ENCODE data around the gene TTC9. TPM values are rescaled to one million over a fixed set of nuclear protein-coding genes. Genes with fewer than 3 reads are reported as not detected.

Gene TTC9
- 1 to 10 TPM; 3.6 to 8.7 (median 4.7) TPM for total RNA-seq

DNA sequence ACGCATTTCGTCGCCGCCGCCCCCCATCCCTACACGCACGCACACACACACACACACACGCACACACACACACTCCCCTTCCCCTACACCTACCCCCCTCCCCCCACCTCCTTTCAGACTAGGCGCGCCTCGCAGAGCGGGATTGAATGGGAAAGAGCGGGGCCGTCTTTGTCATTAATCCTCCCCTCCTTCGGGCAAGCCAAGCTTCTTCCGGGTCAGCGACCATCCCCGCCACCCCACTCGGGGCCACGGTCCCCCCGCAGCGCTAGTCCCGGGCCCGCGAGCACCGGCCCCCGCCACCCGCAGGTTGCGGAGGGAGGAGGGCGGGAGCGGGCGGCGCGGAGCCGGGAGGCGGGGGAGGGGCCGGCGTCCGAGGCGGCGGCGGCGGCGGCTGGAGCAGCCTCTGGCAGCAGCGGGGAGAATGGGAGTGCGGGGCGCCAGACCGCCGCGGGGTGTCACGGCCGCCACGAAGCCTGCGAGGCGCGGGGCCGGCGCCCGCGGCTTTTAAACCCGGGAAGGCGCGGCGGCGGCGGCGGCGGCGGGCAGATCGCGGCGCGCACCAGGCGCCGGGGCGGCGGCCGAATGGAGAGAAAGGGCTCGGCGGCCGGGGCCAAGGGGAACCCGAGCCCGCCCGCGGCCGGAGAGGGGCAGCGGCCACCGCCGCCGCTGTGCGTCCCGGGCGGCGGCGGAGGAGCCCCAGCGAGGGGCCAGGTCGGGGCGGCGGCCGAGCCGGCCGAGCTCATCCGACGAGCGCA, at the start of gene TTC9:
Gene TTC9, plus strand, starts transcription at position 369 of the 755 bp plus-strand sequence. Its CDS starts 214 bp downstream, at position 583.
- no peak for DNase-seq (ENCODE audit: low spot score in 2 of 2)
- Histone ChIP-seq H3K36me3 (no peaks in the 10 kb centered on the region), H3K27me3 (peaks cover 39% of the 10 kb centered on the region), H3K9me3 (no peaks in the 10 kb centered on the region), H3K4me3 (peak within 1 kb of the TSS; percentile 78), H3K4me1 (peaks cover 17% of the 10 kb centered on the region), H3K27ac (peak within 1 kb of the TSS; percentile 23)
- WGBS: under 1% methylated on average over 19 of the region's 105 CpGs
- TF ChIP-seq POLR2A (IDR thresholded peaks at IDR 0.05) (no peak), EP300 (IDR thresholded peaks at IDR 0.05) (no peak), POLR2AphosphoS5 (IDR thresholded peaks at IDR 0.05) (no peak)
- TF ChIP-seq, protein P1, sequence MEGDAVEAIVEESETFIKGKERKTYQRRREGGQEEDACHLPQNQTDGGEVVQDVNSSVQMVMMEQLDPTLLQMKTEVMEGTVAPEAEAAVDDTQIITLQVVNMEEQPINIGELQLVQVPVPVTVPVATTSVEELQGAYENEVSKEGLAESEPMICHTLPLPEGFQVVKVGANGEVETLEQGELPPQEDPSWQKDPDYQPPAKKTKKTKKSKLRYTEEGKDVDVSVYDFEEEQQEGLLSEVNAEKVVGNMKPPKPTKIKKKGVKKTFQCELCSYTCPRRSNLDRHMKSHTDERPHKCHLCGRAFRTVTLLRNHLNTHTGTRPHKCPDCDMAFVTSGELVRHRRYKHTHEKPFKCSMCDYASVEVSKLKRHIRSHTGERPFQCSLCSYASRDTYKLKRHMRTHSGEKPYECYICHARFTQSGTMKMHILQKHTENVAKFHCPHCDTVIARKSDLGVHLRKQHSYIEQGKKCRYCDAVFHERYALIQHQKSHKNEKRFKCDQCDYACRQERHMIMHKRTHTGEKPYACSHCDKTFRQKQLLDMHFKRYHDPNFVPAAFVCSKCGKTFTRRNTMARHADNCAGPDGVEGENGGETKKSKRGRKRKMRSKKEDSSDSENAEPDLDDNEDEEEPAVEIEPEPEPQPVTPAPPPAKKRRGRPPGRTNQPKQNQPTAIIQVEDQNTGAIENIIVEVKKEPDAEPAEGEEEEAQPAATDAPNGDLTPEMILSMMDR (IDR thresholded peaks at IDR 0.05): no peak

DNA sequence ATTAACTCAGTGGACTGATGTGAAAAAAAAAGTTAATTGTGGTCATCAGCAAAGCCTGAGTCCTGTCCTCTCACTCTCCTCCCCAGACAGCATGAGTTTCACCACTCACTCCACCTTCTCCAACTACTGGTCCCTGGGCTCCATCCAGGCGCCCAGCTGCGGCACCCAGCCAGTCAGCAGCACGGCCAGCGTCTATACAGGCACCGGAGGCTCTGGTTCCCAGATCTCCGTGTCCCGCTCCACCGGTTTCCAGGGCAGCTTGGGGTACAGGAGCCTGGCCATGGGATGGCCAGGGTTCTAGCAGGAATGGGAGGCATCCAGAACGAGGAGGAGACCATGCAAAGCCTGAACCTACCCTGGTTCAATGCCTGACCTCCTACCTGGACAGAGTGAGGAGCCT, 47.3 kb upstream of the TTC9 start:
- DNase-seq (ENCODE audit: low spot score in 2 of 2): no peak
- Histone ChIP-seq H3K9me3 (no peaks in the 10 kb centered on the region), H3K4me3 (no peak overlapping the region), H3K27me3 (no peaks in the 10 kb centered on the region), H3K4me1 (peaks cover 4% of the 10 kb centered on the region), H3K36me3 (peaks cover 71% of the 10 kb centered on the region), H3K27ac (no peak overlapping the region)
- no peak for TF ChIP-seq EP300 (IDR thresholded peaks at IDR 0.05)
- TF ChIP-seq POLR2AphosphoS5 (IDR thresholded peaks at IDR 0.05): no peak
- TF ChIP-seq, protein P1 (IDR thresholded peaks at IDR 0.05): no peak
- no peak for TF ChIP-seq POLR2A (IDR thresholded peaks at IDR 0.05)
- WGBS: 91% methylated on average over 9 of the region's 9 CpGs

DNA sequence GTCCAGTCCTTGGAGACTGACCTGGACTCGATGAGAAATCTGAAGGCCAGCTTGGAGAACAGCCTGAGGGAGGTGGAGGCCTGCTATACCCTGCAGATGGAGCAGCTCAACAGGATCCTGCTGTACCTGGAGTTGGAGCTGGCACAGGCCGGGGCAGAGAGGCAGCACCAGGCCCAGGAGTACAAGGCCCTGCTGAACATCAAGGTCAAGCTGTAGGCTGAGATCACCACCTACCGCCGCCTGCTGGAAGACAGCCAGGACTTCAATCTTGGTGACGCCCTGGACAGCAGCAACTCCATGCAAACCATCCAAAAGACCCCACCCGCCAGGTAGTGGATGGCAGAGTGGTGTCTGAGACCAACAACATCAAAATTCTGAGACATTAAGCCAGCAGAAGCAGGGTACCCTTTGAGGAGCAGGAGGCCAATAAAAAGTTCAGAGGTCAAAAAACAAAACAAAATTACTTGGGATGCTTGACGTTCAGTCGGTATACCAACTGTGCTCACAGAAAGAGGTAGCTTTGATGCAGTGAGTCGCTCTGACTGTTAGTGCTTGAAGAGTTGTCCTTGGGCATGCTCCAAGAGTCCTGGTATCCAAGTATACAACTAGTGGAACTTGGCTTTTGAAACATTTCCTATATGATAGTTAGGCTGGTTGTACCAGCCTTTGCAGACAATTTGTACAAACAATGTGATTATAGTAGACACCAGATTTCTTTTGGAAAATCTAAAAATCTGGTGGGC, 46.1 kb upstream of the TTC9 start:
- H3K27ac ChIP-seq: no peak overlapping the region
- H3K4me3 ChIP-seq: no peak overlapping the region
- H3K4me1 ChIP-seq: peaks cover 11% of the 10 kb centered on the region
- H3K36me3 ChIP-seq: peaks cover 62% of the 10 kb centered on the region
- H3K9me3 ChIP-seq: no peaks in the 10 kb centered on the region
- no peak for DNase-seq (ENCODE audit: low spot score in 2 of 2)
- H3K27me3 ChIP-seq: no peaks in the 10 kb centered on the region
- 82% methylated on average over 9 of the region's 9 CpGs for WGBS
- TF ChIP-seq EP300 (IDR thresholded peaks at IDR 0.05): no peak
- TF ChIP-seq POLR2AphosphoS5 (IDR thresholded peaks at IDR 0.05): no peak
- no peak for TF ChIP-seq POLR2A (IDR thresholded peaks at IDR 0.05)
- TF ChIP-seq, protein P1 (IDR thresholded peaks at IDR 0.05): no peak

DNA sequence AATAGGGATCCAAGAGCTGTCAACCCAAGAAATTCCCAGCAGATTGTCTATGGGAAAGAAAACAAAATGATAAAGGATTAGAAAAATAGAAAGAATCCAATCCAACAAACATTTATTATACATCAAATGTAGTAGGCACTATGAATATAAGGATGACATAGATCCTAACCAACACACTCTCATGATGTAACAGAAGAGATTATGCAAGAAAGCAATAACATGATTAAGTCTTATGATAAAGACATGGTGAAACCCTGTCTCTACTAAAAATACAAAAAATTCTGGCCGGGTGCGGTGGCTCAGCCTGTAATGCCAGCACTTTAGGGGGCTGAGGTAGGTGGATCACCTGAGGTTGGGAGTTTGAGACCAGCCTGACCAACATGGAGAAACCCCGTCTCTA, 44.0 kb upstream of the TTC9 start:
- TF ChIP-seq, protein P1 (IDR thresholded peaks at IDR 0.05): no peak
- TF ChIP-seq POLR2A (IDR thresholded peaks at IDR 0.05): no peak
- TF ChIP-seq EP300 (IDR thresholded peaks at IDR 0.05): no peak
- no peak for TF ChIP-seq POLR2AphosphoS5 (IDR thresholded peaks at IDR 0.05)
- 73% methylated on average over 3 of the region's 3 CpGs for WGBS
- peaks cover 17% of the 10 kb centered on the region for H3K4me1 ChIP-seq
- H3K36me3 ChIP-seq: peaks cover 43% of the 10 kb centered on the region
- H3K9me3 ChIP-seq: no peaks in the 10 kb centered on the region
- H3K27ac ChIP-seq: no peak overlapping the region
- no peaks in the 10 kb centered on the region for H3K27me3 ChIP-seq
- no peak overlapping the region for H3K4me3 ChIP-seq
- no peak for DNase-seq (ENCODE audit: low spot score in 2 of 2)

DNA sequence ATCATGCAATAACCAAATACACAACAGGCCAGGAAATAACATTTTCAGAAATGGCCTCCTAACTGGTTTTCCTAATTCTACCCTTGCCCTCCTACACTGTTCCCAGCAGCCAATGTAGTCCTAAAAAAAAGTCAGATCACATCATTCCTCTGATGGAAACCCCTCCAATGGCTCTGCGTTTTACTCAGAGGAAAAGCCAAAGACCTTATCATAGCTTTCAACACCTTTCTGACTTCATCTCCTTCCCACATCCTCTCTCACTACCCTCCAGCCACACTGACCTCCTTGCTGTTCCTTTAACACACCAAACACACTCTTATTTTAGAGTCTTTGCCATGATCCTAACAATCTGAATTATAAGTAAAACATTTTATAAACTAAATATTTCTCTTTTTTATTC, 42.4 kb upstream of the TTC9 start:
- Histone ChIP-seq H3K4me1 (peaks cover 17% of the 10 kb centered on the region), H3K9me3 (no peaks in the 10 kb centered on the region), H3K27me3 (no peaks in the 10 kb centered on the region), H3K27ac (no peak overlapping the region), H3K4me3 (peak overlapping the region; percentile 86), H3K36me3 (peaks cover 26% of the 10 kb centered on the region)
- DNase-seq (ENCODE audit: low spot score in 2 of 2): no peak
- TF ChIP-seq POLR2AphosphoS5 (IDR thresholded peaks at IDR 0.05): no peak
- WGBS: 61% methylated on average over 1 of the region's 1 CpG
